Measurements from ENCODE around the gene COG5.
"Not testable (repeated sequence)": the region's sequence is repeated elsewhere in the genome, so short reads cannot be mapped to it uniquely, and the experiment has no call there.

The COG5 gene

GRCh38 chr7:107233174-107233573 is 330.5 kb downstream of the COG5 start:
- Mint-ChIP-seq H3K27me3 (no peaks in the 10 kb centered on the region), H3K36me3 (ENCODE audit: low read depth) (peaks cover 11% of the 10 kb centered on the region)
- ATAC-seq = no peak

DNA sequence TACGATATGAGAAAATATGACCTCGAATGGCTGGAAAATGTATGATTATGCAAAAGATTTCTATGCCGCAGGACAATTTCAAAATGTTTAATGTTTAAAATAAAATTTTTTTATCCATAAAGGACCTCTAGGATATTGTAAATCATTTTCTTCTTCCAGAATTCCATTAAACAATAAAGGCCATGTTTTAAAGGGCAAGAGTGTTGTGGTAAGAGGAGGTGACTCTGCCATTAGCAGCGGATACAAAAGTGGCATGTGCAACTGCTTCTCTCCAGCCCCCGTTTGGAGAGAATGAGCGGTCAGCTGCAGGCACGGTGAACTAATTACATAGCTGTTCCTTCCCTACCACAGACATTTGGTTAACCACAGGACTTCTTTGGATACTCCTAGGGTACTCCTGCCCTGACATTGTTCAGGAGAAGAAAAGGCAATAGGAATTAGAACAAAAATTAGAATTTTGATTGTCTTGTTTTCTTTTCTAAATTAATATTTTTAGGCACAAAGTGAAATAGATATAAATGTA is 331.1 kb downstream of the COG5 start:
- Mint-ChIP-seq H3K4me3 (no peak overlapping the region), H3K9me3 (no peaks in the 10 kb centered on the region), H3K27me3 (no peaks in the 10 kb centered on the region), H3K36me3 (ENCODE audit: low read depth) (peaks cover 12% of the 10 kb centered on the region), H3K4me1 (no peaks in the 10 kb centered on the region), H3K27ac (no peak overlapping the region)
- no peak for DNase-seq
- no peak for ATAC-seq

More at GRCh38 chr7:107233174-107233573, 330.5 kb downstream of the COG5 start:
- DNase-seq = no peak
- Mint-ChIP-seq H3K9me3 (no peaks in the 10 kb centered on the region), H3K4me1 (no peaks in the 10 kb centered on the region), H3K4me3 (no peak overlapping the region), H3K27ac (no peak overlapping the region)

DNA sequence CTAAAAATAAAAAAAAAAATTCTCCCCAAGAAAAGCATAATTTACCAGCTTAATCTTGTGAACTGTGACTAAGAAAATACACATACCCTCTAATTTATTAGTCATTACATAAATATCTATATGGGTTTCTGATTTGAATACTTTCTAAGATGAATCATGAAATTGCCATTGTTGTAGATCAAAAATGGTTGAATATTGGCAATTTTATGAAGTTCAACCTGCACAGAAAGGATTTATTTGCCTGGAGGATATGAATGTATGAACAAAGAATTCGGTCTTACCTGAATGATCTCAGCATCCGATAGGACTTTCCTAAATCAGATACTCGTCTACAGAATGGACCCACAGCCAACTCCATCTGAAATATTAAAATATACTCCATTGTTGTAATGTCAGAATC is 333.4 kb downstream of the COG5 start:
- no peak overlapping the region for H3K27ac Mint-ChIP-seq
- H3K4me3 Mint-ChIP-seq = no peak overlapping the region
- H3K27me3 Mint-ChIP-seq = no peaks in the 10 kb centered on the region
- no peaks in the 10 kb centered on the region for H3K9me3 Mint-ChIP-seq
- no peak for ATAC-seq
- no peak for DNase-seq
- no peaks in the 10 kb centered on the region for H3K4me1 Mint-ChIP-seq
- H3K36me3 Mint-ChIP-seq (ENCODE audit: low read depth) = peaks cover 12% of the 10 kb centered on the region

- no peak overlapping the region for H3K27ac Mint-ChIP-seq
- H3K36me3 Mint-ChIP-seq (ENCODE audit: low read depth) = peaks cover 9% of the 10 kb centered on the region
- DNase-seq = no peak
- H3K27me3 Mint-ChIP-seq = no peaks in the 10 kb centered on the region
- H3K4me3 Mint-ChIP-seq = no peak overlapping the region
- no peaks in the 10 kb centered on the region for H3K4me1 Mint-ChIP-seq
- no peaks in the 10 kb centered on the region for H3K9me3 Mint-ChIP-seq
- no peak for ATAC-seq
Measured at GRCh38 chr7:107228291-107228690, 335.4 kb downstream of the COG5 start.

DNA sequence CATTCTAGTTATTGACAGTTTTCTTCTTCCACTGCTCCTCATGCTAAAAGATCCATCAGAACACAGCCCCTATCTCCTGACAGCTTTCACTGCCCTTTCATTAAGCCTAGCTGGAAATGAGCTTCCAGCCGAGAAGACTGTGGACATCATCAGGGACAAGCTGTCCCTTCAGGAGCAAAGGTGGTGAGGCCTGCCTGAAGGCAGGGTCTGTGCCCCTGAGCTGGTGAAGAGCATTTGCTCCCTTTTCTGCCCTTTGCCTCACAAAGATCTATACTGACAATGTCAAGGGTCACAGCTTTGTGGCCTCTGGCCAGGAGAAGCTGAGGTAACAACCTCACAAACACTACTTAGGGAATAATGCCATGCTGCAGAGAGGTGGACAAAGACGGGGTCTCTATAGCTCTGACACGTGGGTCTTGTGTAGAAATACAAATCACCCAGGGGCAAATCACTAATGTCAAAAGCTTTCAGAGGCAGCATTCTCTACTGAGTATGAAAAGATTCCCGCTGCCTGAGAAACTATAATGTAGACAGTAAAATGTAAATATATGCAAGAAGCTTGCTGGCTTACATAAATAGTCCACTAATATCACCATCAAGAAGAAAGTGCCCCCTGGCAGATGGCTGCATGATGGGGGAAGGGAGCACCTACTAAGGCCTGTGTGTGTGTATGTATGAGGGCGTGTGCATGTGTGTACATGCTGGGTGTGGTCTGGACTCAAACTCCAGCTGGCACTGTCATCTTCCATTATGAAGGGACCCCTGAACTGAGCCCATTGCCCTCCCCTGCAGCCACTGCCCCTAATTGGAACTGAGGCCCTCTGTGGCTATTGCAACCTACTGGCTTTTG is 339.1 kb downstream of the COG5 start:
- no peak overlapping the region for H3K4me3 Mint-ChIP-seq
- DNase-seq (no peak), ATAC-seq (no peak)
- H3K27me3 Mint-ChIP-seq = no peaks in the 10 kb centered on the region
- H3K4me1 Mint-ChIP-seq = no peaks in the 10 kb centered on the region
- H3K27ac Mint-ChIP-seq = no peak overlapping the region
- no peaks in the 10 kb centered on the region for H3K9me3 Mint-ChIP-seq
- peaks cover 8% of the 10 kb centered on the region for H3K36me3 Mint-ChIP-seq (ENCODE audit: low read depth)

DNA sequence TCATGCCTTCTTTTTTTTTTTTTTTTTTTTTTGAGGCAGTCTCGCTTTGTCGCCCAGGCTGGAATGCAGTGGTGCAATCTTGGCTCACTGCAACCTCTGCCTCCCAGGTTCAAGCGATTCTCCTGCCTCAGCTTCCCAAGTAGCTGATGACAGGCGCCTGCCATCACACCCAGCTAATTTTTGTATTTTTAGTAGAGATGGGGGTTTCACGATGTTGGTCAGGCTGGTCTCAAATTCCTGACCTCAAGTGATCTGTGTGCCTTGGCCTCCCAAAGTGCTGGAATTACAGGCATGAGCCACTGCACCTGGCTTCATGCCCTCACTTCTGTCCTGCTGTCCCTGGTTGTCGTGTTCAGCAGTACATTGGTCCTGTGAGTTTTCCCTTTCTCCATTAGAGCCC is 342.9 kb downstream of the COG5 start:
- not testable (repeated sequence) for H3K27ac Mint-ChIP-seq, H3K9me3 Mint-ChIP-seq, H3K27me3 Mint-ChIP-seq, ATAC-seq, H3K4me1 Mint-ChIP-seq, DNase-seq, H3K4me3 Mint-ChIP-seq
- H3K36me3 Mint-ChIP-seq (ENCODE audit: low read depth) = peaks cover 12% of the 10 kb centered on the region

- peaks cover 7% of the 10 kb centered on the region for H3K9me3 Mint-ChIP-seq
- DNase-seq (no peak), ATAC-seq (no peak)
- H3K27me3 Mint-ChIP-seq = no peaks in the 10 kb centered on the region
- no peak overlapping the region for H3K27ac Mint-ChIP-seq
- H3K4me3 Mint-ChIP-seq = no peak overlapping the region
- no peaks in the 10 kb centered on the region for H3K4me1 Mint-ChIP-seq
- peaks cover 13% of the 10 kb centered on the region for H3K36me3 Mint-ChIP-seq (ENCODE audit: low read depth)
Measured at GRCh38 chr7:107220356-107220755, 343.4 kb downstream of the COG5 start.

DNA sequence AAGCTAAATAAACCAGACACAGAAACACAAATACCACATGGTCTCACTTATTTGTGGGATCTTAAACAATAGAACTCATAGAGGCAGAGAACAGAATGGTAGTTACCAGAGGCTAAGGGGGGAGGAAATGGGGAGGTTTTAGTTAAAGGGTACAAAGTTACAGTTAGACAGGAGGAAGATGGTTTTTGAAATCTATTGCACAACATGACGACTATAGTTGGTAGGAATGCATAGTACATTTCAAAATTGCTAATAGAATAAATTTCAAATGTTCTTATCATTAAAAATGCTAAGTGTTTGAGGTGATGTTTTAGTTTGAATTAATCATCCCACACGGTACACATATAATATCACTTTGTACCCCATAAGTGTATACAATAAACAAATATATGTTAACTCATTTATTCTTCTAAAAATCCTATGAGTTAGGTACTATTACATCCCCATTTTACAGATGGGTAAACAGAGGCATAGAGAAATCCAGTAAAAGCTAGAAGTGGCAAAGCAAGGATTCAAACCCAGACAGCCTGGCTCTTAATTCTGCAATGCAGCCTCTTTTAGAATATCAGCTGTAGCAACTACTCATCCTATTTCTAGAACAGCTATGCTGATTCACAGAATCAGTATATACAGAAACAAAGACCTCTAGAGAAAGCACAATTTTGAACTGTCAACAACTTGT is 344.0 kb downstream of the COG5 start:
- Mint-ChIP-seq H3K27ac (no peak overlapping the region), H3K4me3 (no peak overlapping the region), H3K36me3 (ENCODE audit: low read depth) (peaks cover 18% of the 10 kb centered on the region), H3K4me1 (no peaks in the 10 kb centered on the region), H3K27me3 (no peaks in the 10 kb centered on the region), H3K9me3 (peaks cover 11% of the 10 kb centered on the region)
- DNase-seq (no peak), ATAC-seq (no peak)

DNA sequence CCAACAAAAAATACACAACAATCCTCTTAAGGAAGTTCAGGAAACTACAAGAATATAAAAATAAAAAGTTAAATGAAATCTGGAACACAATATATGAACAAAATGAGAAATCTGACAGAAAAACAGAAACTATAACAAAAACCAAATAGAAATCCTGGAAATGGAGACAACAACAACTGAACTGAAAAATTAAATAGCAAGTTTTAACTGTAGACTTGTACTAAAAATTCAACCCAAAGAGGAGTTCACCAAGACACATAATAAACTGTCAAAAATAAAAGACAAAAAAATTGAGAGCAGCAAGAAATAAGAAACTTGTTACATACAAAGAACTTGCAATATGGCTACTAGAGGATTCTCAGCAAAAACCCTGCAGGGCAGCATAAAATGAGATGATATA is 349.8 kb downstream of the COG5 start:
- H3K4me3 Mint-ChIP-seq = no peak overlapping the region
- H3K9me3 Mint-ChIP-seq = peaks cover 11% of the 10 kb centered on the region
- ATAC-seq (no peak), DNase-seq (no peak)
- H3K27me3 Mint-ChIP-seq = no peaks in the 10 kb centered on the region
- H3K4me1 Mint-ChIP-seq = no peaks in the 10 kb centered on the region
- H3K27ac Mint-ChIP-seq = no peak overlapping the region
- H3K36me3 Mint-ChIP-seq (ENCODE audit: low read depth) = peaks cover 37% of the 10 kb centered on the region

DNA sequence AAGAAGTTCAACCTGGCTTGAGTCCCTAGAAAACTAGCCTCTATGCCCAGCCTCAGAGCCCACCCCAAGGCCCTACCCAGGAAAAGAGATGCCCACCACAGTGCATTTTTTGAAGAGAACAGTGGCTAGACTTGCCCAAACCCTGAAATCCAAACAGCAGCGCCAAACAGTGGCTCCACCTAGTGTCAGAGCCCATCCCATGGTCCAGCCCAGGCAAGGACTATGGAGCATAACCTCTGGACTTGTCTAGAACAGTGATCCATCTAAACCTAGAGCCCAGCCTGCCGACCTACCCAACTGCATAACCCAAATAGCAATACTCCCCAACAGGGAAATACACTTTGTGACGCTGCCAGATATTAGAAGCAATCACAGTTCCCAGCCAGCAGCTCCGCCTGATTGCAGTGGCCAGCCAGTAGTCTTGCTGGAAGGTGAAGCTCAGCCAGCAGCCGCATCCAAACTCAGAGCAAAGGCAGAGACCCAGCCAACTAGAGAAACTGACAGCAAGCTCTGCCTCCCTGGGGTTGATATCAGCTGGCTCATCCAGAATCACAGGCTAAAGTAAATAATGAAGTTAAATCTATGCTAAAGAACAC is 350.4 kb downstream of the COG5 start:
- Mint-ChIP-seq H3K27me3 (no peaks in the 10 kb centered on the region), H3K9me3 (peaks cover 11% of the 10 kb centered on the region), H3K4me3 (no peak overlapping the region), H3K27ac (no peak overlapping the region), H3K36me3 (ENCODE audit: low read depth) (peaks cover 38% of the 10 kb centered on the region), H3K4me1 (no peaks in the 10 kb centered on the region)
- DNase-seq = no peak
- ATAC-seq = no peak

- Mint-ChIP-seq H3K9me3 (peaks cover 11% of the 10 kb centered on the region), H3K27ac (no peak overlapping the region), H3K36me3 (ENCODE audit: low read depth) (peaks cover 38% of the 10 kb centered on the region), H3K4me1 (no peaks in the 10 kb centered on the region), H3K27me3 (no peaks in the 10 kb centered on the region), H3K4me3 (no peak overlapping the region)
- ATAC-seq (no peak), DNase-seq (no peak)
Measured at GRCh38 chr7:107212725-107213124, 351.0 kb downstream of the COG5 start.

- H3K9me3 Mint-ChIP-seq = peaks cover 4% of the 10 kb centered on the region
Measured at GRCh38 chr7:107210400-107210799, 353.3 kb downstream of the COG5 start.

DNA sequence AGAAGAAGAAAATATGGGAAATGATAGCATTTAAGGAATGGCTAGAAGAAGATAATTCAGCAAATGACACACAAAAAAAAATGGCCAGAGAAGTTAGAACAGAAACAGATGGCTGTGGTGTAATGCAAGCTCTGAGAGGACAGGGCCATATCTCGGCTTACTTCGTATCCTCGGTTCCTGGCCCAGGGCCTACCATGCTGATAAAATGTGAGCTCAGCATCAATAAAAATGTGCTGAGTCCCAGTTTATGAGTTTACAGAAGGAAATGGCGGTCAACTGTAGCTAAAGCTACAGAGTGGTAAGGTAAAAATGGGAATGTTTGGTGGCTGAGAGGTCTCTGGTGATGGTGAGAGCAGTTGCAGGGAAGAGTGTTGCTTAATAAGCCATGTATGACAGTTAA is 354.2 kb downstream of the COG5 start:
- Mint-ChIP-seq H3K4me3 (no peak overlapping the region), H3K36me3 (ENCODE audit: low read depth) (peaks cover 30% of the 10 kb centered on the region), H3K27ac (no peak overlapping the region), H3K4me1 (no peaks in the 10 kb centered on the region), H3K9me3 (no peaks in the 10 kb centered on the region), H3K27me3 (no peaks in the 10 kb centered on the region)
- ATAC-seq = no peak
- DNase-seq = no peak

More at GRCh38 chr7:107210400-107210799, 353.3 kb downstream of the COG5 start:
- Mint-ChIP-seq H3K36me3 (ENCODE audit: low read depth) (peaks cover 37% of the 10 kb centered on the region), H3K27ac (no peak overlapping the region), H3K4me3 (no peak overlapping the region), H3K27me3 (no peaks in the 10 kb centered on the region), H3K4me1 (no peaks in the 10 kb centered on the region)
- ATAC-seq (no peak), DNase-seq (no peak)

DNA sequence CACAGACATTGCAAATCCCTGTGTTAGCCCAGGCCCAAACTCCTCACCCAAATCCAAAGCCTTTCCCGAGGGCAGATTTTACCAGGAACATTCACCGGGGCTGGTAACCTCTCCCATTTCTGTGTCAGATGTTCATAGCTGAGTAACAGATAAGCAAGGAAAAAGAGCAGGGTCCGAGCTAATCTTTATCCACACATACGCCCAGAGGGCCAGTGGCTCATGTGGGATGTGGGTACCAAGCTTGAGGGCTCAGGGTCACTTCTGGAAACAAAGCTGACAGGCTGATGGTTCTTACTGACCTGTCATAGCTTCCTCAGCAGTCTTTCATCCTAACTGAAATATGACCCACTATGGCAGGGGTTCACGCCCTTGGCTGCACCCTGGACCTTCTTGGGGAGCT is 355.2 kb downstream of the COG5 start:
- Mint-ChIP-seq H3K36me3 (ENCODE audit: low read depth) (peaks cover 25% of the 10 kb centered on the region), H3K4me1 (no peaks in the 10 kb centered on the region), H3K4me3 (no peak overlapping the region), H3K27ac (no peak overlapping the region), H3K9me3 (no peaks in the 10 kb centered on the region), H3K27me3 (no peaks in the 10 kb centered on the region)
- no peak for DNase-seq
- no peak for ATAC-seq

Data from activated naive CD8-positive, alpha-beta T cell treated with anti-CD3 and anti-CD28 coated beads, Interleukin-2, amount 50 U/mL, for 24 hours (primary cell).